SK-N-SH (cell line): ENCODE data around the gene AQP3.

ENCODE experiments used
- ELF1 ChIP-seq: IDR thresholded peaks from 2 replicates; pipeline ENCODE4 v1.4.0; 2012
- EP300 ChIP-seq, 2 experiments: IDR thresholded peaks; 2 replicates each; pipeline versions ENCODE4 v1.4.0 to v1.6.1; 2012; ENCODE audit warnings: borderline replicate concordance in 1 of 2, low read depth in 1 of 2, low read length in 1 of 2
- EZH2phosphoT487 ChIP-seq: fragments of 200-600 bp; sonication (generic); IDR thresholded peaks from 2 replicates; pipeline ENCODE4 v1.6.1; 2017; ENCODE audit warnings: low read depth, mixed run types, mild to moderate bottlenecking, antibody characterized with exemption, moderate library complexity, borderline replicate concordance
- MEF2A ChIP-seq: IDR thresholded peaks from 2 replicates; pipeline ENCODE4 v1.4.0; 2012; ENCODE audit warnings: low read depth, borderline replicate concordance
- MXI1 ChIP-seq: IDR thresholded peaks from 2 replicates; pipeline ENCODE4 v1.6.1; 2012; ENCODE audit warnings: mild to moderate bottlenecking, low read depth, low read length, improper control_type of control experiment
- RAD21 ChIP-seq: IDR thresholded peaks from 2 replicates; pipeline ENCODE4 v1.6.1; 2012; ENCODE audit warnings: mild to moderate bottlenecking, low read length
- RCOR1 ChIP-seq: fragments of 150-350 bp; IDR thresholded peaks from 2 replicates; pipeline ENCODE4 v1.6.1; 2017; ENCODE audit warnings: antibody characterized with exemption, low read length
- TAF1 ChIP-seq: IDR thresholded peaks from 2 replicates; pipeline ENCODE4 v1.6.1; 2012; ENCODE audit warnings: low read depth, mild to moderate bottlenecking, low read length, moderate library complexity, borderline replicate concordance
- TCF12 ChIP-seq: IDR thresholded peaks from 2 replicates; pipeline ENCODE4 v1.4.0; 2012
- TEAD4 ChIP-seq: IDR thresholded peaks from 2 replicates; pipeline ENCODE4 v1.4.0; 2012; ENCODE audit warnings: mild to moderate bottlenecking, borderline replicate concordance; ENCODE audit not compliant: insufficient read depth
- YY1 ChIP-seq: IDR thresholded peaks from 2 replicates; pipeline ENCODE4 v1.4.0; 2012; ENCODE audit warnings: low read depth, mild to moderate bottlenecking
- TF ChIP-seq, protein P1 (sequence below): fragments of 200-600 bp; sonication (generic); IDR thresholded peaks from 2 replicates; pipeline ENCODE4 v1.6.1; 2017; ENCODE audit warnings: antibody characterized with exemption, mild to moderate bottlenecking, moderate library complexity
- TF ChIP-seq, protein P2 (sequence below): IDR thresholded peaks from 2 replicates; pipeline ENCODE4 v1.4.0; 2012; ENCODE audit warnings: low read depth
- TF ChIP-seq, protein P3 (sequence below): fragments of 150-350 bp; IDR thresholded peaks from 2 replicates; pipeline ENCODE4 v1.6.1; 2017; ENCODE audit warnings: antibody characterized with exemption, low read length, low read depth, borderline replicate concordance

DNA sequence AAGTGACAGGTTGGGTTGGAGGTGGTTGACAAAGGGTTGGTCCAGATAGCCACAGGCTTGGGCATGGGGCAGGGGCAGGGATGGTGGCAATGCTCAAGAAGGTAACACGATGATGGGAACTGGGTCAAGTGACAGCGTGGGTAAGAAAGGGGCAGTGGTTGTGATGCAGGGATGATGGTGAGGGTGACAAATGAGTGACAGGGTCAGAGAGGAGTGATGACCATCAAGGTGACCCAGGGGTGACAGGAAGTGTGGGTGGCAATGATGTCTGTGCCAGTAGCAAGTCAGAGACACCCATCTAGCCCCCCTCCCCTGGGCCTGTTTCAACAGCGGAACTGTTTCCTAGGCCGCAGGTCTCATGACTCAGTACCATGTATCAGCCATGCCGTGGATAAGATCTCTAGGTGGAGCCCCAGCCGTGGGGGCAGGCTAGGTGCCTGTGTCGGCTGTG lies 20.5 kb downstream of the AQP3 start:
- TF ChIP-seq, protein P1, sequence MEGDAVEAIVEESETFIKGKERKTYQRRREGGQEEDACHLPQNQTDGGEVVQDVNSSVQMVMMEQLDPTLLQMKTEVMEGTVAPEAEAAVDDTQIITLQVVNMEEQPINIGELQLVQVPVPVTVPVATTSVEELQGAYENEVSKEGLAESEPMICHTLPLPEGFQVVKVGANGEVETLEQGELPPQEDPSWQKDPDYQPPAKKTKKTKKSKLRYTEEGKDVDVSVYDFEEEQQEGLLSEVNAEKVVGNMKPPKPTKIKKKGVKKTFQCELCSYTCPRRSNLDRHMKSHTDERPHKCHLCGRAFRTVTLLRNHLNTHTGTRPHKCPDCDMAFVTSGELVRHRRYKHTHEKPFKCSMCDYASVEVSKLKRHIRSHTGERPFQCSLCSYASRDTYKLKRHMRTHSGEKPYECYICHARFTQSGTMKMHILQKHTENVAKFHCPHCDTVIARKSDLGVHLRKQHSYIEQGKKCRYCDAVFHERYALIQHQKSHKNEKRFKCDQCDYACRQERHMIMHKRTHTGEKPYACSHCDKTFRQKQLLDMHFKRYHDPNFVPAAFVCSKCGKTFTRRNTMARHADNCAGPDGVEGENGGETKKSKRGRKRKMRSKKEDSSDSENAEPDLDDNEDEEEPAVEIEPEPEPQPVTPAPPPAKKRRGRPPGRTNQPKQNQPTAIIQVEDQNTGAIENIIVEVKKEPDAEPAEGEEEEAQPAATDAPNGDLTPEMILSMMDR, result no peak
- TF ChIP-seq MXI1, result no peak
- TF ChIP-seq EP300 (IDR thresholded peaks at IDR 0.05; ENCODE audit: borderline replicate concordance in 1 of 2, low read depth in 1 of 2, low read length in 1 of 2), result no peak
- no peak for TF ChIP-seq TAF1
- no peak for TF ChIP-seq MEF2A
- no peak for TF ChIP-seq YY1
- TF ChIP-seq, protein P2, sequence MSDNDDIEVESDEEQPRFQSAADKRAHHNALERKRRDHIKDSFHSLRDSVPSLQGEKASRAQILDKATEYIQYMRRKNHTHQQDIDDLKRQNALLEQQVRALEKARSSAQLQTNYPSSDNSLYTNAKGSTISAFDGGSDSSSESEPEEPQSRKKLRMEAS, result no peak
- no peak for TF ChIP-seq RCOR1
- TF ChIP-seq EZH2phosphoT487, result no peak
- TF ChIP-seq RAD21, result no peak
- TF ChIP-seq ELF1, result no peak
- TF ChIP-seq TCF12, result no peak
- TF ChIP-seq, protein P3, sequence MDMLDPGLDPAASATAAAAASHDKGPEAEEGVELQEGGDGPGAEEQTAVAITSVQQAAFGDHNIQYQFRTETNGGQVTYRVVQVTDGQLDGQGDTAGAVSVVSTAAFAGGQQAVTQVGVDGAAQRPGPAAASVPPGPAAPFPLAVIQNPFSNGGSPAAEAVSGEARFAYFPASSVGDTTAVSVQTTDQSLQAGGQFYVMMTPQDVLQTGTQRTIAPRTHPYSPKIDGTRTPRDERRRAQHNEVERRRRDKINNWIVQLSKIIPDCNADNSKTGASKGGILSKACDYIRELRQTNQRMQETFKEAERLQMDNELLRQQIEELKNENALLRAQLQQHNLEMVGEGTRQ, result no peak
- no peak for TF ChIP-seq TEAD4
